Panc1 (cell line): Measurements from ENCODE around the gene MBOAT1. TPM values are rescaled to one million over a fixed set of nuclear protein-coding genes. Genes with fewer than 3 reads are reported as not detected.
A peak's percentile ranks its signal among the peaks of the same experiment; 100 is the strongest.

ENCODE experiments used
- ATAC-seq: fragments of 200-7000 bp; cut with Tn5 transposase; 2 replicates; pipeline ENCODE4 v1.9.1; 2020; ENCODE audit warnings: mild to moderate bottlenecking, moderate library complexity
- BruUV-seq: library from RNA; stranded (reverse); fragments of 400-500 nt; replicated peaks from 2 replicates; lab custom pipeline; 2021; lab: Mats Ljungman, UMichigan
- CTCF ChIA-PET: fragments of 300-600 bp; sonication (Branson Sonifier 250); formaldehyde crosslinking; loops from one replicate; lab custom pipeline; 2022; ENCODE audit warnings: antibody characterized with exemption; lab: Charles Lee
- POLR2A ChIA-PET: fragments of 300-600 bp; sonication (Branson Sonifier 250); formaldehyde crosslinking; loops from one replicate; lab custom pipeline; 2022; ENCODE audit warnings: antibody characterized with exemption; lab: Charles Lee
- DNase-seq: peaks from one replicate; pipeline ENCODE4 v3.0.0-alpha.2; 2010; ENCODE audit warnings: low read depth, low spot score
- H3K27ac ChIP-seq: 2 replicates; pipeline ENCODE4 v1.5.1; 2011; ENCODE audit warnings: mild to moderate bottlenecking, low read length, inconsistent platforms
- H3K27me3 ChIP-seq: fragments of 200-500 bp; sonication (Bioruptor generic); 2 replicates; pipeline ENCODE4 v1.6.0; 2014; ENCODE audit warnings: low read length, inconsistent platforms; ENCODE audit not compliant: control insufficient read depth, insufficient read depth
- H3K36me3 ChIP-seq: fragments of 200-500 bp; sonication (Bioruptor generic); 2 replicates; pipeline ENCODE4 v1.5.1; 2014; ENCODE audit warnings: inconsistent platforms, mild to moderate bottlenecking, low read length, moderate library complexity; ENCODE audit not compliant: control insufficient read depth, insufficient read depth
- H3K4me1 ChIP-seq: 2 replicates; pipeline ENCODE4 v1.5.1; 2011; ENCODE audit warnings: inconsistent platforms, mild to moderate bottlenecking, low read length, moderate library complexity; ENCODE audit not compliant: control insufficient read depth, insufficient read depth
- H3K4me3 ChIP-seq, 2 experiments: 2 replicates each; pipeline ENCODE4 v1.5.1; 2011 to 2012; ENCODE audit warnings: low read depth in 2 of 2, low read length in 2 of 2, mild to moderate bottlenecking in 2 of 2, inconsistent platforms in 1 of 2, moderate library complexity in 1 of 2
- H3K9me3 ChIP-seq: fragments of 200-500 bp; sonication (Bioruptor generic); 2 replicates; pipeline ENCODE4 v1.5.1; 2014; ENCODE audit warnings: low read depth, mild to moderate bottlenecking, inconsistent platforms, low read length, moderate library complexity; ENCODE audit not compliant: control insufficient read depth, insufficient read depth
- POLR2AphosphoS5 ChIP-seq: IDR thresholded peaks from 2 replicates; pipeline ENCODE4 v1.6.1; 2012; ENCODE audit warnings: mild to moderate bottlenecking, low read depth, low read length, moderate library complexity
- SIN3A ChIP-seq: IDR thresholded peaks from 2 replicates; pipeline ENCODE4 v1.6.1; 2012; ENCODE audit warnings: low read depth, mild to moderate bottlenecking, low read length, moderate library complexity, borderline replicate concordance; ENCODE audit not compliant: insufficient read depth
- TCF7L2 ChIP-seq: IDR thresholded peaks from 2 replicates; pipeline ENCODE4 v1.6.1; 2011; ENCODE audit warnings: mild to moderate bottlenecking, low read depth, low read length, inconsistent platforms
- in situ Hi-C: cut with HindIII; loops from 2 replicates; pipeline ENCODE4 v1.10.0; 2016; ENCODE audit warnings: low sequenced_read_pairs, low pct_unique_long_range_greater_than_20kb
- intact Hi-C: fragments of 100-400 bp; cut with micrococcal nuclease; formaldehyde crosslinking; loops from one replicate; pipeline ENCODE4 v1.10.0; 2022; ENCODE audit not compliant: unreplicated experiment
- total RNA-seq: library from RNA; stranded (reverse); gene quantifications from one replicate; pipeline ENCODE4 v1.2.1, GENCODE V29; 2021; ENCODE audit not compliant: unreplicated experiment
- TF ChIP-seq, protein P1 (sequence below), 2 experiments: IDR thresholded peaks; 2 replicates each; pipeline ENCODE4 v1.6.1; 2011 to 2012; ENCODE audit warnings: low read depth in 2 of 2, control low read depth in 1 of 2, low read length in 1 of 2, mild to moderate bottlenecking in 1 of 2, moderate library complexity in 1 of 2; ENCODE audit not compliant: insufficient read depth in 1 of 2
- TF ChIP-seq, protein P2 (sequence below): fragments of 450-650 bp; IDR thresholded peaks from 2 replicates; pipeline ENCODE4 v1.5.1; 2017; ENCODE audit warnings: mild to moderate bottlenecking

Gene MBOAT1
- total RNA-seq, 1 experiment from 2014 or later: 15.1 TPM

DNA sequence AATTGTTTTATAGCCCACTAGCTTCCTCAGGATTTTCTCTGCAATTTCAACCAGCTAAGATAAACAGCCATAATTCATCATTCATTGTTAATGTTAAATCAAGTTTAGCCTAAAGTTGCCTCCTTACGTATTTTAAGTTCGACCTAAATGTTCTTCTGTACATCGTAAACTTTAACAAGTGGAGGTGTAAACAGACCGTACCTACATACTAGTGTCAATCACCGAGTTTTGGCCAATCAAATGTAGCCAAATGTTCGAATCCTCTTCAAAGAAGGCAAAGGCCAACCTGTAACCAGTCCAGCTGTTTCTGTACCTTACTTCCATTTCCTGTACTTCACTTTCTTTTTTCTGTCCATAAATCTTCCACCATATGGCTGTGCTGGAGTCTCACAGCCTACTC, 13.5 kb downstream of the MBOAT1 start:
- no peaks in the 10 kb centered on the region for H3K9me3 ChIP-seq
- no peak overlapping the region for H3K4me3 ChIP-seq
- H3K27ac ChIP-seq: peak overlapping the region; percentile 51; the same call in 1 of the 2 replicates
- no peak for DNase-seq
- in situ Hi-C loops: no loop called here
- H3K27me3 ChIP-seq: no peaks in the 10 kb centered on the region
- TF ChIP-seq TCF7L2 (no peak), POLR2AphosphoS5 (no peak), SIN3A (no peak)
- TF ChIP-seq, protein P1, sequence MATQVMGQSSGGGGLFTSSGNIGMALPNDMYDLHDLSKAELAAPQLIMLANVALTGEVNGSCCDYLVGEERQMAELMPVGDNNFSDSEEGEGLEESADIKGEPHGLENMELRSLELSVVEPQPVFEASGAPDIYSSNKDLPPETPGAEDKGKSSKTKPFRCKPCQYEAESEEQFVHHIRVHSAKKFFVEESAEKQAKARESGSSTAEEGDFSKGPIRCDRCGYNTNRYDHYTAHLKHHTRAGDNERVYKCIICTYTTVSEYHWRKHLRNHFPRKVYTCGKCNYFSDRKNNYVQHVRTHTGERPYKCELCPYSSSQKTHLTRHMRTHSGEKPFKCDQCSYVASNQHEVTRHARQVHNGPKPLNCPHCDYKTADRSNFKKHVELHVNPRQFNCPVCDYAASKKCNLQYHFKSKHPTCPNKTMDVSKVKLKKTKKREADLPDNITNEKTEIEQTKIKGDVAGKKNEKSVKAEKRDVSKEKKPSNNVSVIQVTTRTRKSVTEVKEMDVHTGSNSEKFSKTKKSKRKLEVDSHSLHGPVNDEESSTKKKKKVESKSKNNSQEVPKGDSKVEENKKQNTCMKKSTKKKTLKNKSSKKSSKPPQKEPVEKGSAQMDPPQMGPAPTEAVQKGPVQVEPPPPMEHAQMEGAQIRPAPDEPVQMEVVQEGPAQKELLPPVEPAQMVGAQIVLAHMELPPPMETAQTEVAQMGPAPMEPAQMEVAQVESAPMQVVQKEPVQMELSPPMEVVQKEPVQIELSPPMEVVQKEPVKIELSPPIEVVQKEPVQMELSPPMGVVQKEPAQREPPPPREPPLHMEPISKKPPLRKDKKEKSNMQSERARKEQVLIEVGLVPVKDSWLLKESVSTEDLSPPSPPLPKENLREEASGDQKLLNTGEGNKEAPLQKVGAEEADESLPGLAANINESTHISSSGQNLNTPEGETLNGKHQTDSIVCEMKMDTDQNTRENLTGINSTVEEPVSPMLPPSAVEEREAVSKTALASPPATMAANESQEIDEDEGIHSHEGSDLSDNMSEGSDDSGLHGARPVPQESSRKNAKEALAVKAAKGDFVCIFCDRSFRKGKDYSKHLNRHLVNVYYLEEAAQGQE (IDR thresholded peaks at IDR 0.05; ENCODE audit: insufficient read depth in 1 of 2, low read depth in 2 of 2, low read length in 1 of 2): no peak
- TF ChIP-seq, protein P2, sequence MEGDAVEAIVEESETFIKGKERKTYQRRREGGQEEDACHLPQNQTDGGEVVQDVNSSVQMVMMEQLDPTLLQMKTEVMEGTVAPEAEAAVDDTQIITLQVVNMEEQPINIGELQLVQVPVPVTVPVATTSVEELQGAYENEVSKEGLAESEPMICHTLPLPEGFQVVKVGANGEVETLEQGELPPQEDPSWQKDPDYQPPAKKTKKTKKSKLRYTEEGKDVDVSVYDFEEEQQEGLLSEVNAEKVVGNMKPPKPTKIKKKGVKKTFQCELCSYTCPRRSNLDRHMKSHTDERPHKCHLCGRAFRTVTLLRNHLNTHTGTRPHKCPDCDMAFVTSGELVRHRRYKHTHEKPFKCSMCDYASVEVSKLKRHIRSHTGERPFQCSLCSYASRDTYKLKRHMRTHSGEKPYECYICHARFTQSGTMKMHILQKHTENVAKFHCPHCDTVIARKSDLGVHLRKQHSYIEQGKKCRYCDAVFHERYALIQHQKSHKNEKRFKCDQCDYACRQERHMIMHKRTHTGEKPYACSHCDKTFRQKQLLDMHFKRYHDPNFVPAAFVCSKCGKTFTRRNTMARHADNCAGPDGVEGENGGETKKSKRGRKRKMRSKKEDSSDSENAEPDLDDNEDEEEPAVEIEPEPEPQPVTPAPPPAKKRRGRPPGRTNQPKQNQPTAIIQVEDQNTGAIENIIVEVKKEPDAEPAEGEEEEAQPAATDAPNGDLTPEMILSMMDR: no peak
- ATAC-seq: no peak
- ChIA-PET CTCF (no interaction called here), POLR2A (no interaction called here)
- H3K4me1 ChIP-seq: peaks cover 40% of the 10 kb centered on the region
- BruUV-seq: TSS peak; percentile 31
- H3K36me3 ChIP-seq: no peaks in the 10 kb centered on the region
- intact Hi-C loops: no loop called here

DNA sequence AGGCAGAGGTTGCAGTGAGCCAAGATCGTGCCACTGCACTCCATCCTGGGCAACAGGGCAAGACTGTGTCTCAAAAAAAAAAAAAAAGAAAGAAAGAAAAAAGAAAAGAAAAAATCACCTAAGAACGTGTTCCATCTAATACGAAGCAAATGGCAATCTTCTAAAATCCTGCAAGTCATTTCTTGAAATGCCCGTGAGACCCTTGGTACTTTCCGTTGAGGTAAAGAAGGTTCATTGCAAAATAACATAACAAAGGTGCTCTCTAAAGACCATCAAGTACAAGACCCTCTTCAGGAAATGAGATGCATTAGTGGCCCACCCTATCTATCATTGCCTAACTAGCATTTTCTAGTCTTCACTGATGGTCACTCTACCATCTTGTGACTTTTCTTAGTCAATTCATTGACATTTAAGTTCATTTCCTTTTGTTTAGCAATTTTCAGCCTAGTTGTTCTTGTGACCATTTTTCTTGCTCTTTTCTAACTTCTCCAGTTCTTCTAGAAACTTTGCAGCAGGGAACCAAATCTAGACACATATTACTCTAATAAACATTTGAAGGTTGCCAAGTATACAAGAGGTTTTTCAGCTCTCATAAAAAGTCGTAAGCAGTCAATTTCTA, 14.0 kb downstream of the MBOAT1 start:
- in situ Hi-C loops (no loop called here), intact Hi-C loops (no loop called here)
- POLR2A ChIA-PET: no interaction called here
- Histone ChIP-seq H3K27me3 (no peaks in the 10 kb centered on the region), H3K4me3 (no peak overlapping the region), H3K4me1 (peaks cover 35% of the 10 kb centered on the region), H3K36me3 (no peaks in the 10 kb centered on the region), H3K9me3 (no peaks in the 10 kb centered on the region), H3K27ac (no peak overlapping the region)
- TF ChIP-seq, protein P2: no peak
- TF ChIP-seq, protein P1 (IDR thresholded peaks at IDR 0.05; ENCODE audit: insufficient read depth in 1 of 2, low read depth in 2 of 2, low read length in 1 of 2): no peak
- TF ChIP-seq SIN3A: no peak
- BruUV-seq: no TSS peak
- DNase-seq: no peak
- no peak for ATAC-seq
- CTCF ChIA-PET: no interaction called here
